HG02678 (cell line): ENCODE measurements around the gene LRPAP1.

Experiments
- ATAC-seq: cut with Tn5 transposase; IDR thresholded peaks from one replicate; pipeline ENCODE4 v1.9.1; 2021; ENCODE audit warnings: mild to moderate bottlenecking, moderate library complexity; ENCODE audit not compliant: unreplicated experiment

Gene LRPAP1

DNA sequence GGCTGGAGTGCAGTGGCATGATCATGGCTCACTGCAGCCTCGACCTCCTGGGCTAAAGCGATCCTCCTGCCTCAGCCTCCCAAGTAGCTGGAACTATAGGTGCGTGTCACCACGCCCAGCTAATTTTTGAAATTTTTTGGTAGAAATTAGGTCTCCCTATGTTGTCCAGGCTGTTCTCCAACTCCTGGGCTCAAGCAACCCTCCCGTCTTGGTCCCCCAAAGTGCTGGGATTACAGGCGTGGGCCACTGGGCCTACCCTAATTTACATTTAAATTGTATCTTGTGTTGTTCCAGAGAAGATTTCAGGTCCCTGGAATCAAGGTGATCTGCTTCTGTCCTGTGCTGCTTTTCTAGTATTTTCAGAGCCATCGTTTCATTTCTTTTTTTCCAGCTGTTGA, 1.2 kb upstream of the LRPAP1 start:
- no peak for ATAC-seq

- no peak for ATAC-seq
Measured at GRCh38 chr4:3532751-3533422, 665 bp upstream of the LRPAP1 start.

- no peak for ATAC-seq
Measured at GRCh38 chr4:3531318-3531878, 824 bp downstream of the LRPAP1 start.

DNA sequence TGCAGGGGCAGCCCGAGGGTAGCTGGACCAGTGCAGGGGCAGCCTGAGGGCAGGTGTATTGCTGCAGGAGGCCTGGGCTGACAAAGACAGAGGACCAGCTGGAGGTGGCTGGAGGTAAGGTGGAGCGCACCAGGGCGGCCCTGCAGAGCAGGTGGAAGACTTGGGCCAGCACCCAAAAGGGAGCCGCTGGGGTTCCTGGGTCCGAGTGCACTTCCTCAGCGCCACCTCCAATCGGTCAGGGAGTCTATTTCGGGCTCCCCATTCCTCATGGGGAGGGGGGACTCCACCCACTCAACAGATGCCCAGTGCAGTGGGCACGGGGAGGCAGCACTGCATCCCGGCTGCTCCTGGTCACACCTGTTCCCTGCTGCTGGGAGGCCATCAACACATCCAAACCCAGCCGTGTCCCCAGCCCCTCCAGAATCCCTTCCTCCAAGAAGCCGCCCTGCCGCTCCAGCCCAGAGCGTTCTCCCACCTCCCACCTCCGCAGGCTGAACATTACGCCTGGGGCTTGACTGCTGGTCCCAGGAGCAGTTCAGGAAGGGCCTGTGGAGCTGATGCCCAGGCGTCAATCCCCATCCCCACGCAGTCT, 1.5 kb downstream of the LRPAP1 start:
- no peak for ATAC-seq

DNA sequence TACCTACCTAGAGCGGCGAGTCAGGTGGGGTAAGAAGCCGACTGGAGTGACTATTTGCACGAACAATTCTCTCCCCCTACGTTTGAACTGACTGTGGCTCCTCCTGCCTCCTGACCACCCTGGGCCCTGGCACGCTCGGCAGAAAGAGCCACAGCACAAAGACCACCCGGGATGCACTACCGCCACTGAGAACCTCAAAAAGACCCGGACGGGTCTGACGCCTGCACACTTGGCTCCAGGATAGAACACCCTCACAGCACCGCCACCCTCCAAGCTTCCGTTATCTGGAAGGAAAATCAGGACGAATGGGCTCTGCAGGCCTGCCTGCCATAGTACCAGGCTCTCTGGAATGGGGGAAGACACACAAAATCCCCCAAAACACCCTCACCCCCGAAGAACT, 2.2 kb downstream of the LRPAP1 start:
- ATAC-seq: no peak

DNA sequence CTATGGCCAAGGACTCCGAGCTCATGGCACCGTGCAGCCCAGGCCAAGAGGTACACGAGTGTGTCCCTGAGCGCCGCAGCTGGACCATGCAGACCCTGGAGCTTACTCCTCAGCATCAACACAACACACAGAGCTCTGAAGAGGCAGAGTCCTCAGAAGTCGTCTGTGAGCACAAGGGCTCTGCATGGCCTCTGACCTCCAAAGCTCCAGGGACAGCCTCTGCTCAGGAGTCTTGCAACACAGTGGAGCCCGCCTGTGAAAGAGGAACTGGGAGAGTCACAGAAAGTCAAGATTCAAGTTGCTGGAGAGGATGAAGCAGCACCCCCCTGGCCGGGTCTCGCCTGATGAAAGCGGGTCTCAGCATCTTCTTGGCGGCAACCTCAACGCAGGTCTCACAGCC, 2.9 kb downstream of the LRPAP1 start:
- no peak for ATAC-seq

GRCh38 chr4:3527914-3528876, 4.0 kb downstream of the LRPAP1 start:
- no peak for ATAC-seq

GRCh38 chr4:3527101-3527913, 4.9 kb downstream of the LRPAP1 start:
- ATAC-seq: no peak

GRCh38 chr4:3526456-3526855, 5.8 kb downstream of the LRPAP1 start:
- ATAC-seq: no peak

GRCh38 chr4:3525532-3526430, 6.4 kb downstream of the LRPAP1 start:
- ATAC-seq: no peak

DNA sequence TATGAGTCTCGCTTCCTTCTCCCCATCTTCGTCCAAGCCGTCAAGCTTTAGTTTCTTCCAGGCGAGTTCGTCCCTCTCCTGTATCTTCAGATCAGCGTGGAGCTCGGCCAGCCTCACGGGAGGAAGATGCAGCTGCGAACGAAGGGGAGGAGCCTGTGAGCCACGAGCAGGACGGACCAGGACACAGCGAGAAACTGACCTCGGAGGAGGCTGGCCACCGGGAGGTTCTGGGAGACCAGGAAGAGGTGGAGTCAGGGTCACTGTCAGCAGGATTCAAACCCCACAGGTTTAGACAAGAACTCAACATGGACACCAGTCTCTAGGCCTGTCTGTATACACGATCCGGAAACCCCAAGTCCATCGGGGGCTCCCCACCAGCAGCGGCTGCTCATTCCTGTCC, 7.3 kb downstream of the LRPAP1 start:
- no peak for ATAC-seq

GRCh38 chr4:3524349-3524748, 7.9 kb downstream of the LRPAP1 start:
- no peak for ATAC-seq

GRCh38 chr4:3523628-3524221, 8.5 kb downstream of the LRPAP1 start:
- no peak for ATAC-seq

DNA sequence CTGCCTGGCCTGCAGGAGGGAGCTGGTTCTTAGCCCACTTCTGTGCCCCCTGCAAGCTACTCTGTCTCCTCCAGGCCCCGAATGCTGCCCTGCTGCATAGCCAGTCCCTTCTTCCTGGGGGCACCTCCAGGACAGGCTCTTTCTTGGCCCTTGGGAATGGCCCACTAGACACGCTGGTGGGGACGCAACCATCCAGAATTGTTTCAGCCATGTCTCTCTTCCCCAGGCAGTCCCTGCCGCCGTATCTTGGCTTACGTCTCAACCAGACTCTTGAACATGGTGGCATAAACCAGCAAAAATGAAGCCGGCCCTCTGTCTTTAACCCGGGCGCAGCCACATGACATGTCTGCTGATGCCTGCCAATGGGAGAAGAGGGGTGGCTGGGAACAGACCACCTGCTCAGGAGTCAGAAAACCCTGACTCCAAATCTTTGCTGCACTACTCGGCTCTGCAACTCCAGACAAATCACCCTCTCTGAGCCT, 9.0 kb downstream of the LRPAP1 start:
- no peak for ATAC-seq

GRCh38 chr4:3522651-3523050, 9.6 kb downstream of the LRPAP1 start:
- no peak for ATAC-seq

- no peak for ATAC-seq
Measured at GRCh38 chr4:3522326-3522640, 9.9 kb downstream of the LRPAP1 start.

- no peak for ATAC-seq
Measured at GRCh38 chr4:3521621-3522325, 10.4 kb downstream of the LRPAP1 start.

DNA sequence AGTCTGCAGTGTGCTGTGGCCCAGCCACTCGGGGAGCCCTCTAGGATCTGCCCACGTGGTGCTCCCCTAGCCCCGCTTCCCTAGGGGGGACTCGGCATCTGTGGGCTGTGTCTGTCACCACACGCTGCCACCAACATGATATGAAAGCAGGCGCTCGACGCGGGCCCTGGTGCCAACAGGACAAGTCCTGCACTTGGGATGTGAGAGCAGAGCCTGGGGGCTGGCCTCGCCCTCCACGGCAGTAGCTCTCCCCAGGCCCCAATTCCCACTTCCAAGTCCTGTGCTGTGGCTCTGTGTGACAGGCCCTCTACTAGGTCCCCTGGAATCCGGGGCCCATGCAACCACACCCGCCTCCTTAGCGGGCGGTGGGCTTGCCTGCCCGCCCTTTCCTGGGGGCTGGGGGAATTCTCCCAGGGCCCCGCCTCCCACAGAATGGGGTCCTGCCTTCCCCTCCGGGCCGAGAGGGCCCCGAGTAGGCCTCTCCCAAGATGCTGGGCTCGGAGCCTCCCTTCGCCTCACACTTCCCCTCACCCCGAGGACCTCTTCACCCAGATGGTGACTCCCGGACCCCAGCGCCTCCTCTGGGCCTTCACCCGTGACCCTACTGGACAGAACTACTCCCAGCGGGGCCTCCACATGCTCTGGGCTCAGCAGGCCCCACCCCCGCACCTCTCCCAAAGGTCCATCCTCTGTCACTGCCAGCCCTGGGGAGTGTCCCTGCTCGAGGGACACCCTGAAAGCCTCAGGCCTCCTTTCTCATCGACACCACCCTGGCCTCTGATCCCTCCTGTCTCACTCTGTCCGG, 11.2 kb downstream of the LRPAP1 start:
- no peak for ATAC-seq
